Esophagus squamous epithelium (tissue), 4 donors: ENCODE measurements around the gene LMX1B.

Experiments
- CTCF ChIP-seq, 6 experiments: fragments of 450-650 bp in 4 of 6; fragments of 200-600 bp in 2 of 6; sonication (generic) in 2 of 6; IDR thresholded peaks; one replicate each; pipeline ENCODE4 v1.5.1; 2016 to 2019; ENCODE audit warnings: antibody characterized with exemption in 6 of 6, mild to moderate bottlenecking in 4 of 6, moderate library complexity in 4 of 6
- POLR2A ChIP-seq, 4 donors: fragments of 450-650 bp; IDR thresholded peaks; one replicate each; pipeline ENCODE4 v1.6.1; 2017; ENCODE audit warnings: antibody characterized with exemption in 4 of 4, mild to moderate bottlenecking in 4 of 4, moderate library complexity in 3 of 4

GRCh38 chr9:126719618-126720031, 105.9 kb downstream of the LMX1B start:
- TF ChIP-seq CTCF (IDR thresholded peaks at IDR 0.05) (no peak), POLR2A (IDR thresholded peaks at IDR 0.05) (no peak)
